ENCODE measurements around the gene FBL. TPM values are rescaled to one million over a fixed set of nuclear protein-coding genes. Genes with fewer than 3 reads are reported as not detected.
"Not testable (repeated sequence)": the region's sequence is repeated elsewhere in the genome, so short reads cannot be mapped to it uniquely, and the experiment has no call there.

FBL gene
- total RNA-seq = 141 and 233 TPM in 2 replicates

DNA sequence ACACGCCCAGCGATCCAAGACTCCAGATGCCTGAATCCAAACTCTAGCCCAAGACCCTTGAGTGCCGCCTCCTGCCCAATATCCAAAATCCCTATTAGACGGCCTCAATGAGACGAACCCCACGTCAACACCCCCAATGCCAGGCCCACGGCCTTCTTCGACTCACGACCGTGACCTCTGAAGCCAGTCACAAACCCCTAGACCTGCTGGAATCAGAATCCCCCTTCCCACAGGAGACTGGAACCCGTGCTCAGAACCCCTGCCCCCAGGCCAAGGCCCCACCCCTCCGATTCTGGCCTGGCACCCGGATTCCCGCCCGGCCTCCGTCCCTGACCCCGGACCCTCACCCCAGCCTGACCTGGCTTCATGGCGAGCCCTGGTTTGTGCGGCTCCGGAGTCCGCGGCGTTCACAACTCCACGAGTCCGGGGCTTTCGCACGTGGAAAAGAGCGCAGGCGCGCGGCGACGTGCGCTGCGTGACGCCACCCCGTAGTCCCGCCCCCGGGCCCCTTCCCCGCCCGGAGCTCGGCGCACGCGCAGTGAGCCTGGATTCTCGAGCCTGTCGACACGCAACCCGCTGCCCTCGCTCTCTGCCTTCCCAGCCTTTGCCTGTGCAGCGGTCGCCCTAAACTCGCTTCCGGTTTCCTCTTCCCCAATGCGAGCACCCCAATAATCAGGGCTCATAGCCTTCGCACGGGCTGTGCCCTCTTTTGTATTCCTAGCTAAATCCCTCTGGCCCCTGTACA is at the start of gene FBL:
Gene FBL (minus strand): TSS at position 447 of the 745 bp plus-strand sequence. CDS start 79 bp downstream, at position 368.
- peak; percentile 95 for DNase-seq

DNA sequence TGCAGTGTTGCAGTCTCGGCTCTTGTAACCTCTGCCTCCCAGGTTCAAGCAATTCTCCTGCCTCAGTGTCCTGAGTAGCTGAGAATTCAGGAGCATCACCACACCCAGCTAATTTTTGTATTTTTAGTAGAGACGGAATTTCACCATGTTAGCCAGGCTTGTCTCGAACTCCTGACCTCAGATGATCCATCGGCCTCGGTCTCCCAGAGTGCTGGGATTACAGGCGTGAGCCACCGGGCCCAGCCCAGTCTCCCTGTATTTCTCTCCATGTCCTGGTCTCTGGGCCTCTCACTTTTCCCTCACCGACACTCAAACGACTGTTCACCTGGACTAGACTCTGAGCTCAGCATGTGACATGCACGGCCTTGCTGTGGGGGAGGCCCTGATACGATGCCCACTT is 48.9 kb upstream of the FBL start:
- DNase-seq = not testable (repeated sequence)

DNA sequence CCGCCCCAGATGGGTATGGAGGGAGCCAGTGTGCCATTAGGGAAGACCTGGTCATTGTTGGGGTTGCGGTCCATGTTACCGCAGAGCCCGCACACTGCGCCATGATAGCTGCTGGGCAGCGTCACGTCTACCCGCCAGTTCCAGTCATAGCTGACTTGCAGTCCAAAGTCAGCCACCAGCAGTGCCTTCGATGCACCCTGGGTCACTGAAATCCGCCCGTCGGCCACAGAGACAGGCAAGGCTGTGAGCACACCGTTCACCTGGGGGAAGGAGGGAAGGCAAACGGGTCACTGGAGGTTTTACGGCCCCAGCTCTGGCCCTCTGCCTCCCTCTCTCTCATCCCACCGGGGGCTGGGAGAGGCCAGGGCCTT is 48.0 kb upstream of the FBL start:
- DNase-seq = not testable (repeated sequence)

DNA sequence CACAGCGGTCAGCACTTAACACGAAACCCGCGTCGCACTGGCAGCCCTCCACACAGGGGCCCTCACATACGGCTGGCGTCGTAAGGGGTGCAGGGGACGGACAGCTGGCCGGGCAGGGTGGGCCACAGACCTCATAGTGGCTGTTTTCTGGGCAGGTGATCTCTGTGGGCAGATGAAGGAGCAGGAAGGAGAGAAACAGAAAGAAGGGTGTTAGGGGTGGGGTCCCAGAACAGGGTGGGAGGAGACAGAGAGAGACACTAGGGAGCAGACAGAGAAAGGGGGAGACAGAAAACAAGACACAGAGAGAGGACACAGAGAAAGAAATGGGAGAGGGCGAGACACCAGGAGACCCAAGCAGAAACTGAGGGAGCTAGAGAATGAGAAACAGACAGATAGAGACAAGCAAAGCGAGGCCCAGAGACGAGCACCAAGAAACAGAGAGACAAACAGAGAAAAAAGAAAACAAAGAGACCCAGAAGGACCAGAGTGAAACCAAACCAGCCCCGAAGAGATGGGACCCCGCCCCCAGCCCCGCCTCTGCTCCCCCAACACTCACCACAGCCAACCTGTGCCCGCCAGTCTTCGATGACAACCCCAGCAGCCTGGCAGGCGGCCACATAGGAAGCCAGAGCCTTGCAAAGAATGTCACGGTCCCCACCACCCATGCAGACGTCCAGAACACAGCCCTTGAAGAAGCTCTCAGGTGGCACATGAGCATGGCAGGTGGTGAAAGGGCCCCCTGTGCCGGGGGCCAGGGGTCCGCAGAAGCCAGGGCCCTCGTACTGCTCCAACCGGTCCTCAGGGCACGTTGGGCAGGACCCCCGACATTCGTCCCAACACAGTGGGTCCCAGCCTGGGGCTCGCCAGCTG is 47.4 kb upstream of the FBL start:
- not testable (repeated sequence) for DNase-seq

DNA sequence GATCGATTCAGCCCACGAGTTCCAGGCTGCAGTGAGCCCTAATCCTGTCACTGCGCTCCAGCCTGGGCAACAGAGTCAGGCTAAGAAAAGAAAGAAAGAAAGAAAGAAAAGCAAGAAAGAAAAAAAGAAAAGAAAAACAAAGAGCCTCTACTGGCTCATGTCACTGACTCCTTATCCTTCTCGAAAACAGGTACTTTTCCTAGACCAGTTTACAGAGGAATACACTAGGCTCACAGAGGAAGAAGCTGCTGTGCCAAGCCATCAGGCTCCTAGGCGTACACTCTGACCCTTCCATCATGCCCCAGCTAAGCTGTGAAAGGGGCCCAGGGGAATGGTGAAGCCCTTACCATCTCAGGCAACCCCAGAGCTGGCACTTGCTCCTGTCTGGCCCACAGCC is 46.3 kb upstream of the FBL start:
- not testable (repeated sequence) for DNase-seq

DNA sequence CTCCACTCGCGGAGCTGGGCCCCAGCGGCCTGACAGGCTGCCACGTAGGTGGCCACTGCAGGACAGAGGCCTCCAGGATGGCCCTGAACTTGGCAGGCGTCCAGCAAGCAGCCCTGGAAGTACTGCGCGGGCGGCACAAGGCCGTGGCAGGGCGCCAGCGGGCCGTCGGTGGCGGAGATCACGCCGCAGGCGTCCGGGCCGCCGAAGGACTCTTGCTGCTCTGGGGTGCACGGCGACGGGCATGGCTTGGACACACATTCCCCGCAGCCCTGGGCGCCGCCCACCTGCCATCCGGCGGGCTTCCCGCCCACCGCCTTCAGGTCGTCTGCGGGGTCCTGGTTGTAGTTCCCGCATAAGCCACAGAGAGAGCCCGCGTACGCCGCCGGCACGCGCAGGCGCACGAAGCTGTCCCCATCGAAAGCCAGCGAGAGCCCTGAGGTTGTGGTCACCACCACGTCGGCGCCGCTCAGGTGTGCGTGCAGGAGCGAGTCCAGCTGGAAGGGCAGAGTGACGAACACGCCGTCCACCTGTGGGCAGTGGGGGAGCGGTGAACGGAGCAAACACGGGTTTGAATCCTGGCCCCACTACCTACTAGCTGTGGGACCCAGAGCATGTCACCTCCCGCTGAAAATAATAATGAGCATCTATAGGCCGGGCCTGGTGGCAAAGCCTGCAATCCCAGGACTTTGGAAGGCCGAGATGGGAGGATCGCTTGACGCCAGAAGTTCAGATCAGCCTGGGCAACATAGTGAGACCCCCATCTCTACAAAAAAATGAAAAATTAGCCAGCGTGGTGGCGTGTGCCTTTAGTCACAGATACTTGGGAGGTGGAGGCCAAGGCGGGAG is 45.7 kb upstream of the FBL start:
- DNase-seq = peak; percentile 59

DNA sequence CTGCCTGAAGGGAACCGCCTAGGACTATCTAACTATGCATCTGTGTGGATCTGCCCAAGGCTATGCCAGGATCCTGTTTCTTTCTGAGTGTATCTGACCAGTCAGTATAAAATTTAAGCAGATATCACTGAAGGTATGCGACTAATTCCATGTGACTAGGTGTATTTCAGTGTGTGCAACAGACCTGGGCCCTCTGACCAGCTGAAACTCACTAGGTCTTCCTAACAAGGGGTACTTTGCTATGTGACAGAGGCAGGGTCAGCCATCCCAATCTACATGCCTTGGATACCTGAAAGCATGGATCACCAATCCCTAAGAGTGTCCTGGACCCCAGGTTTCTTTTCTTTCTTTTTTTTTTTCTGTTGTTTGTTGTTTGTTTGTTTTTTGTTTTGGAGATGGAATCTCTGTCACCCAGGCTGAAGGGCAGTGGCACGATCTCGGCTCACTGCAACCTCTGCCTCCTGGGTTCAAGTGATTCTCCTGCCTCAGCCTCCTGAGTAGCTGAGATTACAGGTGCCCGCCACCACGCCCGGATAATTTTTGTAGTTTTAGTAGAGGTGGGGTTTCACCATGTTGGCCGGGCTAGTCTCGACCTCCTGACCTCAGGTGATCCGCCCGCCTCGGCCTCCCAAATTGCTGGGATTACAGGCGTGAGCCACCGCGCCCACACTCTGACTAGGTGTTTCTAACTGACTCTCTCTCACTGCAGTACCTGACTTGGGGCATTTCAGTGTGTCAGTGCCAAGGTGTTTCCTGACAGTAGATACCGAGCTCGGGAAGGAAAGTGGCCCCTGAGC is 44.8 kb upstream of the FBL start:
- no peak for DNase-seq

DNA sequence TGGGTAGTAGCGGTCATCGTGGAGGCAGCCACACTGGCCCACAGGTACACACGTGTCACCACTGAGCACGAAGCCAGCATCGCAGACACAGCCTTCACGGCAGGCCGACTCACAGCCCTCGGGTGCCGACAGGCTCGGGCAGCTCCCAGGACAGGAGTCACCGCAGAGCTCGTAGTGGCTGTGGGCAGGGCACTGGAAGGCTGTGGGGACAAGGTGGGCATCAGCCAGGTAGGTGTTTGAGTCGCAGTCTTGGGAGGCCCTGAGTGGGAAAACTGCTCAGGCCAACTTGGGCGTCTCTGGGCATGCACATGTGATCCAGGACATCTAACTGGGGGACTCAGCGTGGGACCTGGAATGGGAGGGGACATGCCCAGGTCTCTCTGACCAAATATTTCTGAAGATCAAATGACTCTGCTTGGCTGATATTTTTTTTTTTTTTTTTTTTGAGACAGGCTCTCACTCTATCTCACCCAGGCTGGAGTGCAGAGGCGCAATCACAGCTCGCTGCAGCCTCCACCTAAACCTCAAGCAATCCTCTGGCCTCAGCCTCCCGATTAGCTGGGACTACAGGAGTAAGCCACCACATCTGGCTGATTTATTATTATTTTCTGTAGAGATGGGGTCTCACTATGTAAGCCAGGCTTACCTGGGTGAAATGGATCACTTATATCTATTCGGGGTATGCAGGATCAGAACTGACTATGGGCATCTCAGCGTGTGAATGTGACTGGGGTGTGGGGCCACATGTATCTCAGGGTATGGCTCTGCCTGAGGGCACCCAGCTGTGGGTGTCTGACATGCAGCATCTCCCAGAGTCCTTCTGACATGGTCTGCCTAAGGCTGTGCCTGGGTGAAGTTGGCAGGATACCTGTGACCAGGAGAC is 43.9 kb upstream of the FBL start:
- DNase-seq = not testable (repeated sequence)

DNA sequence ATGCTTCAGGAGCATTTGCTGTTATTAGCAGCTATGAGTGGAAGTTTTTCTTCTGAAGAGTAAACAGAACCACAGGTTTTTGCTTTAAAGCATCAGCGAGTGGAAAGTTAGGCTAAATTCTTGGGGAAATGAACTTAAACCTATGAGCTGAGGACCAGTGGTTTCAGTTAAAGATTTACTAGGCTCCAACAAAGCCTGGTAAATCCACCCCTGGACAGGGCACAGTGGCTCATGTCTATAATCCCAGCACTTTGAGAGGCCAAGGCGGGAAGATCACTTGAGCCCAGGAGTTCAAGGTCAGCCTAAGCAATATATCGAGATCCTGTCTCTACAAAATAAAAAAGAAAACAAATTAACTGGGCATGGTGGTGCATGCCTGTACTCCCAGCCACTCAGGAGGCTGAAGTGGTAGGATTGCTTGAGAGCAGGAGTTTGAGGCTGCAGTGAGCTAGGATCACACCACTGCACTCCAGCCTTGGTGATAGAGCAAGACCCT is 41.3 kb upstream of the FBL start:
- DNase-seq = not testable (repeated sequence)

DNA sequence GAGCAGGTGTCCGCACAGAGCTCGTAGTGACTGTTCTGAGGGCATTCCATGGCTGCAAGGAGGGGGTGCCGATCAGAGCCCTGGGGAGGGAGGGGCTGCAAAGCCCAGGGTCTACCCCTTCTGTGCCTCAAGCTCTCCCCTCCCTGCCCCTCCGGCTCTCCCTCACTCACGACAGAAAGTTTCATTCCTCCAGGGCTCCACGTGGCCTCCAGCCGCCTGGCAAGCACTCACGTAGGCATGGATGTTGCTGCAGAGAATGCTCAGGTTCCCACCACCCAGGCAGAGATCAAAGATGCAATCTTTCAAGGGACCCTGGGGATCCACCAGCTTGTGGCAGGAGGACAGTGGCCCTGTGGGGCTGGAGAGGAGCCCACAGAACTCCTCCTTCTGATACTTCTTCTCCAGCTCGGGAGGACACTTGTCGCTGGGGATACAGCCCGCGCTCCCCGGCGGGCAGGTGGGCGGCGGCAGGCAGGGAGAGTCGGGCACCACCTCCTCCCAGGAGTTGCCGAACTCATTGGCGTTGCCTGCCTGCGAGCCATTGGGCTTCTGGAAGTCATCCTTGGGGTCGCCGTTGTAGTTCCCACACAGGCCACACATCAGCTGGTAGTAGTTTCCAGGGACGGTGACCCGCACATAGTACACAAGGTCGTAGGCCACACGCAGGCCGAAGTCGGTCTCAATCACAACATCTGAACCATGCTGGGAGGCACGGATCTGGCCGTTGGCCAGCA is 39.8 kb upstream of the FBL start:
- not testable (repeated sequence) for DNase-seq

DNA sequence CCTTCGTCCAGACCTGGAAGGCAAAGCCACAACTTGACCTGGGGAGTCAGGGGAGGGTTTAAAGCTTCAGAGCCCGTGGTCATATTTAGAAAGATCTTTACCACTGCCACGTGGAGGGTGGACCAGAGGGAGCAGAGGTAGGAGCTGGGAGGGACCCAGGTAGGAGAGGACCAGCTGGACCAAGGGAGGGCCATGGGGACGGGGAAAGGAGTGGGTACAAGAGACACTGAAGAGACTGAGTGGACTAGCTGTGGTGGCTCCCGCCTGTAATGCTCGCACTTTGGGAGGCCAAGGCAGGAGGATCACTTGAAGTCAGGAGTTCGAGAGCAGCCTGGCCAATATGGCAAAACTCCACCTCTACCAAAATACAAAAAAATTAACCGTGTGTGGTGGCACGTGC is 38.5 kb upstream of the FBL start:
- DNase-seq = not testable (repeated sequence)

DNA sequence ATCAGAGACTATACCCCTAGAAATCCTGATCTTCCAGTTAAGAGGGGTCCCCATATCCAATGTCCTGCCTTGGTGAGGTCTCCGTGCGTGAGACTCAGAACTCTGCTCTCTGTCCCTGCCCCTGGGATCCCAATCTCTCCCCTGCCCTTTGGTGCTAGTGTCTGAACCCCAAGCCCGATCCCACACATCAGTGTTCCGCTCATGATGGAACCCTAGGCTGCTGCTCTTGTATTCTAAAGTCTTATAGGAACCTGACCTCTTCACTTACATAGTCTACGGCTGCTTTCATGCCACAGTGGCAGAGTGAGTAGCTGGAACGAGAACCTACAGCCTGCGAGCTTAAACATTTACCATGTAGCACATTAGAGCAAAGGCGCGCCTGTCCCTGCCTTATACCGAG is 36.5 kb upstream of the FBL start:
- DNase-seq = not testable (repeated sequence)

DNA sequence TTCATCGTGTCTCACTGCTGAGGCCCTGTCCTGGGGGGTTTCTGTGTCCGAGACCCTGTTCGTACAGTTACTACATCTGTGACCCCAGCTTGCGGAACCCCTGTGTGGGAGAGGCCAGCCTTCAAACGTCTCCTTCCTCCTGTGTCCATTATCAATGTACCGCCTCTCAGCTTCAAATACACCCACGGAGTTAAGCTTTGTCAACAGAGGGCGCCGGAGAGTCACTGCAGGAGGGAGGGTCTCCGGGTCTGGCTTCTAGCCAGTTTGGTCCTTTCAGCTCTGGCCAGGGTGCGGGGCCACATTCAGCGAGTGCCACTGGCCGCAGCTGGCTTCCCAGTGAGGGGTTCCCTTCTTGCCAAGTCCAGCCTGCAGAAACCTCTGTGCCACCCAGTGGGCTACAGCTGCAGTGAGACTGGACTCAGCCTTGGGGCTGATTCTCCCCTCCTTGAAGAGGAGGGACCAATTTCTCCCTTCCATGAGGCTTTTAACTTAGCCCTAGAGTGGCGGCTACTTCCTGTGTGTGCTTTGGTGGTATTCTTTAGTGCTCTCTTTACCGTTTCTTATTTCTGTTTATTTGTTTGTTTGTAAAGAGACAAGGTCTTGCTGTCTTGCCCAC is 35.4 kb upstream of the FBL start:
- peak; percentile 47 for DNase-seq

DNA sequence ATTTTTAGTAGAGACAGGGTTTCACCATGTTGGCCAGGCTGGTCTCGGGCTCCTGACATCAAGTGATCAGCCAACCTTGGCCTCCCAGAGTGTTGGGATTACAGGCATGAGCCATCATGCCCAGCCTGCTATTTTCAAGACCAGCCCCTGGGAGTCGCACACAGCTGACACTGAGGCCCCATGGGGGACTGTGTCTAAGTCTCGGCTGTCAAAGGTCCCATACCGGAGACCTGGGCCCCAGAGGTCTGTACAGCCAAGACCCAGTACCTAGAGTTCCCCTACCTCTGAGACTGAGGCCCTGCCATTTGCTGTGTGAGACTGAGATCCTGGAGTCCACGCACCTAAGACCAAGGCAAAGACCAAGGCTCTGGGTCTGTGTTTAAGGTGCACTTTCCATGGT is 34.1 kb upstream of the FBL start:
- DNase-seq = not testable (repeated sequence)

DNA sequence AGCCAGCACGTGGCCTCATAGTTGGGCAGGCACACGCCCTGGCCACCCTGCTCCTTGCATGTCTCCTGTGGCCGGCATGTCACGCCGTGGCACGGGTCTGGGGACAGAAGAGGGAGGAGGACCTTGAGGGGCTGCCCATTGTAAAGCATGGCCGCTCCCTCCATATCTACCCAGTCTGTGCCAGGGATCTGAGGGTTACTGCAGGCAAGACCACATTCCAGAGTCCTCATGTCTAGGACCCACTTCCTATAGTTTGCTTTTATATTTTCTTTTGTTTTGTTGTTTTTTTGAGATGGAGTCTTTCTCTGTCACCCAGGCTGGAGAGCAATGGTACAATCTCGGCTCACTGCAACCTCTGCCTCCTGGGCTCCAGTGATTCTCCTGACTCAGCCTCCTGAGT is 33.6 kb upstream of the FBL start:
- DNase-seq = not testable (repeated sequence)

DNA sequence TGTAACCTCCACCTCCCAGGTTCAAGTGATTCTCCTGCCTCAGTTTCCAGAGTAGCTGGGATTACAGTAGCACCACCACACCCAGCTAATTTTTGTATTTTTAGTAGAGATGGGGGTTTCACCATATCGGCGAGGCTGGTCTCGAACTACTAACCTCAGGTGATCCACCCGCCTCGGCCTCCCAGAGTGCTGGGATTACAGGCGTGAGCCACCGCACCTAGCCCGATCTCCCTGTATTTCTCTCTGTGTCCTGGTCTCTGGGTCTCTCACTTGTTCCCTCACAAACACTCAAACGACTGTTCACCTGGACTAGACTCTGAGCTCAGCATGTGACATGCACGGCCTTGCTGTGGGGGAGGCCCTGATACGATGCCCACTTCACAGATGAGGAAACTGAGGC is 32.7 kb upstream of the FBL start:
- not testable (repeated sequence) for DNase-seq

DNA sequence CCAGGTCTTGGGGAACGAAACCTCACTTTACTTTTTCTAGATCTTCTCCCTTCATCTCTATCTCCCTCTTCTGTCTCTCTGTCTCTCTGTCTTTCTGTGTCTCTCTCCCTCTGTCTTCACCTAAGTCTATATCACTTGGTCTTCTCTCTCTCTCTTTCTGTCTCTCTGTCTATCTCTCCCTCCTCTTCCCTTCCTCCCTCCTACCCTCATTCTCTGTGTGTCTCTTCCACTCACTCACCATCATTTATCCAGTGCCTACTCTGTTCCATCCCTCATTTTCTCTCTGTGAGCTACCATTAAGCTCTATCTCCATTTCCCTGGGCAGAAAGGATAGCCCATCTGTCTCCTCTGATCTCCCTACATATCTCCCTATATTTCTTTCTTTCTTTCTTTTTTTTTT is 32.2 kb upstream of the FBL start:
- DNase-seq = no peak

DNA sequence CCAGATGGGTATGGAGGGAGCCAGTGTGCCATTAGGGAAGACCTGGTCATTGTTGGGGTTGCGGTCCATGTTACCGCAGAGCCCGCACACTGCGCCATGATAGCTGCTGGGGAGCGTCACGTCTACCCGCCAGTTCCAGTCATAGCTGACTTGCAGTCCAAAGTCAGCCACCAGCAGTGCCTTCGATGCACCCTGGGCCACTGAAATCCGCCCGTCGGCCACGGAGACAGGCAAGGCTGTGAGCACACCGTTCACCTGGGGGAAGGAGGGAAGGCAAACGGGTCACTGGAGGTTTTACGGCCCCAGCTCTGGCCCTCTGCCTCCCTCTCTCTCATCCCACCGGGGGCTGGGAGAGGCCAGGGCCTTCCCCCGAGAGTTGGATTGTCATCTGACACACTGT is 31.8 kb upstream of the FBL start:
- DNase-seq = not testable (repeated sequence)

DNA sequence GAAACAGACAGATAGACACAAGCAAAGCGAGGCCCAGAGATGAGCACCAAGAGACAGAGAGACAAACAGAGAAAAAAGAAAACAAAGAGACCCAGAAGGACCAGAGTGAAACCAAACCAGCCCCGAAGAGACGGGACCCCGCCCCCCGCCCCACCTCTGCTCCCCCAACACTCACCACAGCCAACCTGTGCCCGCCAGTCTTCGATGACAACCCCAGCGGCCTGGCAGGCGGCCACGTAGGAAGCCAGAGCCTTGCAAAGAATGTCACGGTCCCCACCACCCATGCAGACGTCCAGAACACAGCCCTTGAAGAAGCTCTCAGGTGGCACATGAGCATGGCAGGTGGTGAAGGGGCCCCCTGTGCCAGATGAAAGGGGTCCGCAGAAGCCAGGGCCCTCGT is 31.3 kb upstream of the FBL start:
- not testable (repeated sequence) for DNase-seq

DNA sequence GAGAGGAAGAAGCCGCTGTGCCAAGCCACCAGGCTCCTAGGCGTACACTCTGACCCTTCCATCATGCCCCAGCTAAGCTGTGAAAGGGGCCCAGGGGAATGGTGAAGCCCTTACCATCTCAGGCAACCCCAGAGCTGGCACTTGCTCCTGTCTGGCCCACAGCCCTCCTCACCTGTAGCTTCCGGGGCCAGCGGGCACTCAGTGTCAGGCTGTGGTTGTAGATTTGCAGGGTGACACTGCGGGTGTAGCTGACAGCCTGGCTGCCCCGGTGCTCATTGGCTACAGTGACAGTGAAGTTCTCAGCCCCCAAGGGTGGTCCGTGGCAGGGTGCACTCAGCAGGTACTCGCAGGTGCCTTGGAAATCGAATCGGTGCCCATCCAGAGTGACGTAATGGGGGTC is 30.3 kb upstream of the FBL start:
- not testable (repeated sequence) for DNase-seq
